NT2/D1 (cell line): ENCODE data around the gene MED31.

Experiments
- SUZ12 ChIP-seq: IDR thresholded peaks from 2 replicates; pipeline ENCODE4 v1.6.1; 2011; ENCODE audit not compliant: insufficient read length, insufficient read depth; ENCODE audit errors: extremely low read depth
- ZNF274 ChIP-seq: IDR thresholded peaks from 2 replicates; pipeline ENCODE4 v1.6.1; 2011; ENCODE audit warnings: mild to moderate bottlenecking, low read depth, low read length

DNA sequence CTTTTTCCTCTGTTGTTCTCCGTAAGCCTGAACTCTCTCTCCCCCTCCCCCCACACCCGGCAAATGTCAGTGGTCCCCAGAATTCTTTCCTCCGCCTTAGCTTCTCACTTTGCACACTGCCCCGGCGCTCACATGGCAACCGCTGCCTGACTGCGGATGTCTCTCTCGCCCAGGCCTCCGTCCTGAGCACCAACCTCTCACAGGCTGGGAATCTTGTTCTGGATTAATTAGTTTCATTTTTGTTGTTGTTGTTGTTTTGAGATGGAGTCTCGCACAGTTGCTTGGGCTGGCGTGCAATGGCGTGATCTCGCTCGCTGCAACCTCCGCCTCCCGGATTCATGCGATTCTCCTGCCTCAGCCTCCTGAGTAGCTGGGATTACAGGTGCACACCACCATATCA, 16.8 kb upstream of the MED31 start:
- TF ChIP-seq ZNF274 (no peak), SUZ12 (no peak)
